Measurements from ENCODE around the gene UROC1. TPM values are rescaled to one million over a fixed set of nuclear protein-coding genes. Genes with fewer than 3 reads are reported as not detected.

UROC1 gene
- total and polyA plus RNA-seq, 2 donors (not counting 1 experiment from before 2014, with no cell fraction given), result not detected

GRCh38 chr3:126554560-126555525, 37.3 kb upstream of the UROC1 start:
- Mint-ChIP-seq H3K9me3 (ENCODE audit: insufficient read depth) (no peaks in the 10 kb centered on the region), H3K4me1 (no peaks in the 10 kb centered on the region), H3K4me3 (no peak overlapping the region), H3K27me3 (peaks cover 6% of the 10 kb centered on the region), H3K27ac (no peak overlapping the region)
- H3K27me3 ChIP-seq (replicated peaks in 1 of 4; ENCODE audit: control extremely low read depth in 1 of 4, control insufficient read depth in 3 of 4, insufficient read depth in 4 of 4, low read length in 3 of 4), result no peaks in the 10 kb centered on the region
- TF ChIP-seq CTCF (IDR thresholded peaks at IDR 0.05), result no peak
- TF ChIP-seq EZH2 (IDR thresholded peaks at IDR 0.05; ENCODE audit: borderline replicate concordance, insufficient read depth, low read depth, low read length, poor library complexity, severe bottlenecking), result no peak
- no peaks in the 10 kb centered on the region for H3K4me1 ChIP-seq (ENCODE audit: control insufficient read depth in 2 of 2, insufficient read depth in 2 of 2, low read length in 2 of 2)
- no peak overlapping the region for H3K9ac ChIP-seq (ENCODE audit: low read length)
- no peak overlapping the region for H3K4me2 ChIP-seq (replicated peaks; ENCODE audit: low read depth, low read length, poor library complexity, severe bottlenecking)
- H3K36me3 ChIP-seq (replicated peaks in 1 of 2; ENCODE audit: control extremely low read depth in 1 of 2, control insufficient read depth in 1 of 2, extremely low read depth in 1 of 2, insufficient read depth in 2 of 2, low read length in 1 of 2), result no peaks in the 10 kb centered on the region
- H3K4me3 ChIP-seq (ENCODE audit: control extremely low read depth in 1 of 5, extremely low read depth in 1 of 5, insufficient read depth in 1 of 5, low read depth in 2 of 5, low read length in 4 of 5), result no peak overlapping the region
- intact Hi-C loops (cut with micrococcal nuclease), result no loop called here
- ChIA-PET POLR2A (no interaction called here), CTCF (interaction anchor here (0.7 kb wide), 1 partner anchor 1995 kb away, joined by 4 read pairs; no protein-coding TSS in a partner anchor)
- no peaks in the 10 kb centered on the region for H4K20me1 ChIP-seq (ENCODE audit: control insufficient read depth, insufficient read depth, low read length, poor library complexity, severe bottlenecking)
- H3K27ac ChIP-seq (ENCODE audit: low read length in 2 of 2), result no peak overlapping the region
- no peak for DNase-seq
- ATAC-seq (ENCODE audit: low read depth), result no peak
- H3K9me3 ChIP-seq (ENCODE audit: control extremely low read depth in 1 of 3, control insufficient read depth in 2 of 3, insufficient read depth in 1 of 3, low read length in 2 of 3), result no peaks in the 10 kb centered on the region
- WGBS (ENCODE audit: insufficient coverage), result 88% methylated on average over 18 of the region's 19 CpGs
- H2AFZ ChIP-seq (ENCODE audit: insufficient read depth, low read depth, low read length, poor library complexity, severe bottlenecking), result no peak overlapping the region
- H3K79me2 ChIP-seq (ENCODE audit: control insufficient read depth, insufficient read depth, low read length), result no peaks in the 10 kb centered on the region
